Coronary artery (tissue), 2 donors: Measurements from ENCODE around the gene GSAP.

Experiments
- DNase-seq: peaks from one replicate; pipeline ENCODE4 v3.0.0-alpha.2; 2017; ENCODE audit warnings: low spot score
- H3K27ac ChIP-seq, 2 donors: fragments of 200-600 bp; sonication (generic); one replicate each; pipeline ENCODE4 v1.5.1; 2016 to 2019
- H3K4me3 ChIP-seq: fragments of 200-600 bp; sonication (generic); 2 replicates; pipeline ENCODE4 v1.5.1; 2016; ENCODE audit warnings: mild to moderate bottlenecking, moderate library complexity
- CTCF ChIP-seq: fragments of 200-600 bp; sonication (generic); IDR thresholded peaks from one replicate; pipeline ENCODE4 v1.5.1; 2019; ENCODE audit warnings: antibody characterized with exemption

Gene GSAP

GRCh38 chr7:77326131-77326530, 90.0 kb downstream of the GSAP start:
- peak overlapping the region in 1 of 2 donors; percentile 61 for H3K27ac ChIP-seq
- no peak overlapping the region for H3K4me3 ChIP-seq
- TF ChIP-seq CTCF = no peak
- no peak for DNase-seq

GRCh38 chr7:77321300-77321699, 94.8 kb downstream of the GSAP start:
- Histone ChIP-seq H3K27ac (peak overlapping the region in 1 of 2 donors; percentile 30), H3K4me3 (no peak overlapping the region)
- DNase-seq = no peak
- no peak for TF ChIP-seq CTCF

- Histone ChIP-seq H3K4me3 (no peak overlapping the region), H3K27ac (peak overlapping the region in 1 of 2 donors; percentile 30)
- no peak for TF ChIP-seq CTCF
- DNase-seq = no peak
Observed at GRCh38 chr7:77320714-77321113, 95.4 kb downstream of the GSAP start.

DNA sequence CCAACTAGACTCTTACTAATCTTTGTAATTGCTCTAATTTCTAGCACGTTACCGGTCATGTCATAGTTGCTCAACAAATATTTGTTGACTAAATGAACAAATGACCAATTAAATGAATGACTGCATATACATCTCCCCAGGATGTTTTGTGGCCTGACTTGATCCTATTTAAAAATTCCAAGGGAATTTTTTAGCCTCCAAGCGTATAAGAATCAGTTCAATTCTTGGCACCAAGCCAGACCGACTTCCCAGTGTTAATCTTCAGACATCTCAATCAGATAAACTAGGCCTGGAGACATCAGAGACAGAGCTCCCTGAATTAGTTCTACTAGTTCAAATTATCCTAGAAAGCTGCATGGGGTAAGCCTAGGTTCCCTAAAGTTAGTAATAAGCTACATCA, 96.0 kb downstream of the GSAP start:
- no peak for DNase-seq
- no peak overlapping the region for H3K4me3 ChIP-seq
- H3K27ac ChIP-seq = no peak overlapping the region
- TF ChIP-seq CTCF = no peak

- H3K27ac ChIP-seq = no peak overlapping the region
- no peak overlapping the region for H3K4me3 ChIP-seq
- TF ChIP-seq CTCF = no peak
- DNase-seq = no peak
Observed at GRCh38 chr7:77318019-77318418, 98.1 kb downstream of the GSAP start.

DNA sequence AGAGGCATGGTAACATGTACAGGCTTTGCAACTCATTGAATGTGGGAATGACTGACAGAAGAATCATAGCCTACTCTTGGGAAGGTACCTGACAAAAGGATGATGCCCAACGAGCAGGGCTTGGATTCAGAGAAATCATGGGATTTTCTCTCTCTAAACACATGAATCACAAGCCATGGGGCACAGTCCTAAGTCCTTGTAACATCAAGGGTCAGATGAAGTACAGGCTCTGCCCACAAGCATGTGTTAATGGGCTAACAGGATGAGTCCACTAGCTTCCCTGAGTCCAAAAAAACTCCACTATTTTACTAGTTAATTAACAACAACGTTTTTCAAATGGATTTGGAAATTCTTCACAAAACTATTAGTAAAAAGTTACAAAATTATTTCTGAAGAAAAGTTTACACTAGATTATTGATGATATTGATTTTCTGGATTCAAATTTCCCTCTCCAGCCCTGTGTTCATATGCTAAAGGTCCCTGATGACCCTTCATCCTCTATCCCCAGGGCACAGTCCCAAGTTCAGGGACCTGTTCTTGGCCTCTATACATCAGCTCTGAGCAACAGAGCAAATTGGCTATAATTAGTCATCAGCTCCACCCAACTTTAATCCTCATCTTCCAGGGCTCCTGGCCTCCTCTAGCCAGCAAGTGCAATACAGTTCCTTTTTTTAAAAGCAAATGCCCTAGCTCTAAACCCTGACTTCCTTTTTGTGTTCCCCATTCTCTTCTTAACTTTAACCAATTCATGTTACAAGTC, 99.8 kb downstream of the GSAP start:
- H3K4me3 ChIP-seq = no peak overlapping the region
- no peak for TF ChIP-seq CTCF

DNA sequence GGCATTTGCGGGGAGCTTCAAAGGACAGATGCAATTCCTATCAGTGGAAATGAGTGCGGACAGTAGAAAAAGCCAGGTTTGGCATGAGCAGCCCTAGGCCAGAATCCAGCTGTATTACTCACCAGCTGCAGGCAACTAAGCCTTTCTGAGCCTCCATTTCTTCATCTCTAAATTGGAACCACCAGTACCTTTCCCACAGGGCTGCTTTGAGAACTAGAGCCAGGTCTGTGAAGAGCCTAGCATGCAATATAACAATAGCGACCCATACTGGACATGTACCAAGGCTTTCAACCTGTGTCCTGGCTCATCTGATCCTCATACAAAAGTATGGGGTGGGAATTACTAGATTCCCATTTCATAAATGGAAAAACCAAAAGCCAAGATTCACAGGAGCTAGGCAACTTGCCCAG, 101.0 kb downstream of the GSAP start:
- Histone ChIP-seq H3K27ac (no peak overlapping the region), H3K4me3 (no peak overlapping the region)
- no peak for TF ChIP-seq CTCF
- DNase-seq = no peak

More for the DNA sequence above, 99.8 kb downstream of the GSAP start:
- no peak overlapping the region for H3K27ac ChIP-seq
- DNase-seq = no peak
